Heart left ventricle (tissue), 16 donors: ENCODE data around the gene NLRC5. TPM values are rescaled to one million over a fixed set of nuclear protein-coding genes. Genes with fewer than 3 reads are reported as not detected.

ENCODE experiments used
- ATAC-seq, 4 donors: fragments of 200-7000 bp; cut with Tn5 transposase; one replicate each; pipeline ENCODE4 v1.9.1; 2020 to 2022; ENCODE audit warnings: moderate library complexity in 4 of 4, mild to moderate bottlenecking in 3 of 4, moderate number of reproducible peaks in 1 of 4
- DNase-seq, 5 donors: peaks; one replicate each; pipeline ENCODE4 v3.0.0-alpha.2; 2020
- H3K27ac ChIP-seq, 12 donors: fragments of 200-600 bp; sonication (generic) in 4 of 12; one replicate each; pipeline versions ENCODE4 v1.5.0 to v1.8.0; 2016 to 2022; ENCODE audit warnings: mild to moderate bottlenecking in 2 of 12
- H3K27me3 ChIP-seq, 9 donors: fragments of 200-600 bp; sonication (generic) in 2 of 9; one replicate each; pipeline versions ENCODE4 v1.5.1 to v1.8.0; 2016 to 2022; ENCODE audit warnings: mild to moderate bottlenecking in 3 of 9
- H3K36me3 ChIP-seq, 9 donors: fragments of 200-600 bp; sonication (generic) in 2 of 9; one replicate each; pipeline versions ENCODE4 v1.5.0 to v1.8.0; 2018 to 2022; ENCODE audit warnings: mild to moderate bottlenecking in 2 of 9
- H3K4me1 ChIP-seq, 12 donors: fragments of 200-600 bp; sonication (generic) in 4 of 12; one replicate each; pipeline versions ENCODE4 v1.5.0 to v1.8.0; 2016 to 2022; ENCODE audit warnings: mild to moderate bottlenecking in 3 of 12
- H3K4me3 ChIP-seq, 12 donors: fragments of 200-600 bp; sonication (generic) in 4 of 12; one replicate each; pipeline versions ENCODE4 v1.5.0 to v1.8.0; 2017 to 2022; ENCODE audit warnings: mild to moderate bottlenecking in 9 of 12, moderate library complexity in 4 of 12
- H3K9me3 ChIP-seq, 12 donors: fragments of 200-600 bp; sonication (generic) in 4 of 12; one replicate each; pipeline versions ENCODE4 v1.5.0 to v1.8.0; 2016 to 2022; ENCODE audit warnings: mild to moderate bottlenecking in 1 of 12
- CTCF ChIP-seq, 12 donors: fragments of 200-600 bp; sonication (generic) in 4 of 12; IDR thresholded peaks; one replicate each; pipeline versions ENCODE4 v1.5.0 to v1.8.0; 2018 to 2022; ENCODE audit warnings: antibody characterized with exemption in 12 of 12, mild to moderate bottlenecking in 5 of 12
- POLR2A ChIP-seq, 2 donors: fragments of 450-650 bp; IDR thresholded peaks; one replicate each; pipeline ENCODE4 v1.6.1; 2017; ENCODE audit warnings: antibody characterized with exemption in 2 of 2, mild to moderate bottlenecking in 2 of 2, moderate library complexity in 2 of 2
- WGBS, 4 donors: extraction: QIAGEN DNeasy Blood & Tissue Kit in 2 of 4; methylation state at CpG; one replicate each; pipeline versions ENCODE4 v1.1.5 to v1.1.7; 2013 to 2018; 5-methylcytosine and 5-hydroxymethylcytosine counted together
- intact Hi-C, 10 donors: fragments of 100-400 bp; cut with DNase I; formaldehyde crosslinking; loops; one replicate each; pipeline versions ENCODE4 v1.11.1 to v1.14.2; 2022
- polyA plus RNA-seq, 2 donors: library from polyadenylated mRNA; stranded (reverse); fragments of 200-250 nt; gene quantifications; one replicate each; pipeline ENCODE4 v1.2.3, GENCODE V29; 2013
- total RNA-seq, 9 donors: library from RNA; depleted of rRNA in 2 of 9; stranded (reverse); fragments of >200 nt in 2 of 9; fragmentation: NEBNext Ultra II Directional in 3 of 9; extraction: Animal tissue kit (Norgen Biotek cat#: 25700) in 3 of 9; gene quantifications; one replicate each; pipeline versions ENCODE4 v1.1.0 to v1.2.4, GENCODE V29; 2016 to 2023
- donor health status: ischemic (EF 13 %, LVEDD 7.1; RV severe dilation, severe dysfunction).
- donor health status: healthy with polysubstance abuse.
- donor health status: DM: no; HTN: yes; CAD: no.
- donor health status: DM: no; HTN: no; CAD: no.
- donor health status: ischemic (EF 25% LVEDD 6.9; RV normal size, moderate dysfunction).
- donor health status: ischemic (EF 25% LVEDD 5.7; RV mildly dilated, moderate dysfunction).
- donor health status: healthy.
- donor health status: DM: yes; HTN: yes; CAD: no.
- donor health status: ischemic (EF 35%, LVEDD 5.7; RV mildly dilated, moderate dysfunction).
- donor health status: nonischemic (EF 11% LVEDD 7.7; RV severe dilation, severe dysfunction).
- donor health status: DM: yes; HTN: yes; CAD: no.
- donor health status: PGD.
- donor health status: ischemic (EF 29% LVEDD 5.4; RV normal size, mild dysfunction).
- donor health status: nonischemic (EF 23%, LVEDD 6.1; RV moderate dilation, normal function).

NLRC5 gene
- total and polyA plus RNA-seq, 11 donors: 5.8 to 98.6 (median 9.9) TPM

- ATAC-seq (peak; percentile 69 to 95 (median 85)), DNase-seq (peak; percentile 81 to 91 (median 82))
- Histone ChIP-seq H3K9me3 (no peaks in the 10 kb centered on the region), H3K4me3 (peak overlapping the region in 1 of 12 donors; percentile 21), H3K36me3 (peaks cover 0 to 68% (median 0%) of the 10 kb centered on the region in 9 donors), H3K4me1 (peaks cover 0 to 75% (median 16%) of the 10 kb centered on the region in 12 donors), H3K27me3 (no peaks in the 10 kb centered on the region), H3K27ac (peak overlapping the region; percentile 50 to 93 (median 82))
- TF ChIP-seq CTCF (IDR thresholded peaks at IDR 0.05) (no peak), POLR2A (IDR thresholded peaks at IDR 0.05) (peak in 1 of 2 donors; percentile 45)
- intact Hi-C loops: no loop called here
- 44 to 80% (median 60%) methylated on average over 5 of the region's 5 CpGs for WGBS, 4 donors
Measured at GRCh38 chr16:57000271-57001025, 11.1 kb downstream of the NLRC5 start.

DNA sequence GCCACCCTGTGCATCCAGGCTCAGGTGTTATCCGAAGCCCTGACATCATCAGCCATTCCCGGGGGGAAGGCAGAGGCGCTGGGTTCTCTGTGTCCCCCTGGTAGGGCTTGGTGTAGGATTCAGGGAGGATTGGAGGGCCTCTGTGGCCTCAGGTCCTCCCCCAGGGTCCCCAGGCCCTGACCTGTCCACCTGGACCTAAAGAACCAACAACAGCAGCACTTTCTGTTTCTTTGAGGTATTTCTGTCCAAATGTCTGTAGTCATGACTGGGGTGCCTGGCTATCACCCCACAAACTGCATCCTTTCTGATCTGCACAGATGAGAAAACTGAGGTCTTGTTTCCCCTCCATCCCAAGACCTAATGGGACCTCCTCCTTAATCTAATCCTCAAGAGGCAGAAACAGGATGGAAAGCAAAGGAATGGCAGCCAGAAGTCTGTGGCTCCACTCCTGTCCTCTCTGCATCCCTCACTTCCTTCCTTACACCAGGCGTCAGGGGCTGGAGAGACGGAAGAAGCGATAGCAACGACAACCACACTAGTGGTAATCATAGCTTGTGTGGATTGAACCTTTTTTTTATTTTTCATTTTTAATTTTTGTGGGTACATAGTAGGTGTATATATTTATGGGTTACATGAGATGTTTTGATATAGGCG, 11.8 kb downstream of the NLRC5 start:
- DNase-seq: peak in 1 of 5 donors; percentile 51
- Histone ChIP-seq H3K36me3 (peaks cover 0 to 69% (median 0%) of the 10 kb centered on the region in 9 donors), H3K4me3 (no peak overlapping the region), H3K27ac (peak overlapping the region; percentile 50 to 93 (median 82)), H3K27me3 (no peaks in the 10 kb centered on the region), H3K4me1 (peaks cover 0 to 75% (median 16%) of the 10 kb centered on the region in 12 donors), H3K9me3 (no peaks in the 10 kb centered on the region)
- 66 to 75% (median 72%) methylated on average over 8 of the region's 8 CpGs for WGBS, 4 donors
- no peak for TF ChIP-seq CTCF (IDR thresholded peaks at IDR 0.05)
- no peak for TF ChIP-seq POLR2A (IDR thresholded peaks at IDR 0.05)
- intact Hi-C loops: no loop called here
- peak in 2 of 4 donors; percentile 14 to 76 for ATAC-seq

- Histone ChIP-seq H3K4me3 (no peak overlapping the region), H3K27ac (peak overlapping the region in 1 of 12 donors; percentile 20), H3K4me1 (peaks cover 0 to 57% (median 16%) of the 10 kb centered on the region in 12 donors), H3K9me3 (no peaks in the 10 kb centered on the region), H3K36me3 (peaks cover 0 to 62% (median 0%) of the 10 kb centered on the region in 9 donors), H3K27me3 (no peaks in the 10 kb centered on the region)
- TF ChIP-seq POLR2A (IDR thresholded peaks at IDR 0.05): no peak
- TF ChIP-seq CTCF (IDR thresholded peaks at IDR 0.05): no peak
- intact Hi-C loops: no loop called here
- DNase-seq (peak in 1 of 5 donors; percentile 46), ATAC-seq (no peak)
- 83 to 84% (median 83%) methylated on average over 21 to 22 of the region's 22 CpGs for WGBS, 4 donors
Measured at GRCh38 chr16:57003439-57004386, 14.4 kb downstream of the NLRC5 start.
